OCI-LY1 (cell line): Measurements from ENCODE around the gene ZCCHC17.

Experiments used
- EZH2 ChIP-seq: fragments of 200-600 bp; sonication (generic), shearing (Covaris generic); IDR thresholded peaks from 2 replicates; pipeline ENCODE4 v1.8.0; 2017; ENCODE audit warnings: borderline replicate concordance, mixed run types, mild to moderate bottlenecking, antibody characterized with exemption, low read length, moderate library complexity, mixed read lengths
- TF ChIP-seq, protein P1 (sequence below): fragments of 200-600 bp; sonication (generic), shearing (Covaris generic); IDR thresholded peaks from 2 replicates; pipeline ENCODE4 v1.5.1; 2017; ENCODE audit warnings: mild to moderate bottlenecking, antibody characterized with exemption, low read length, moderate library complexity, mixed read lengths

DNA sequence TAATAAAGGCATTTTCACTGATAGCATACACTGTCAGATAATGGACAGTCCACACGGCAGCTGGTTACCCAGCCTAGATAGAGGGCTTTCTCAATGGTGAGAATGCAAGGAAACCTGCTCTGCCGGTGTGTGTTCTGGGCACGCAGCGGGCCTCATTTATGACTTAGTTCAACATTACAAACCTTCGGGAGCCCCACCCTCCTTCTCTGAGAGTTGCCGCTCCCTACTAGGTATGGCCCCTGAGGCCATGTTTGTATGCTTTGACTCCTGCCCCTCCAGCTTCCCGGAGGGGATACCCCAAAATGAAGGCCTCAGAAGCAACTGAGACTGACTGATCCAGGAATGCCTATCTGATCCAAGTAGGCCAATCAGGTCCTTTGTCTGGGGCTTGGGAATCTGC is 93.2 kb downstream of the ZCCHC17 start:
- TF ChIP-seq, protein P1, sequence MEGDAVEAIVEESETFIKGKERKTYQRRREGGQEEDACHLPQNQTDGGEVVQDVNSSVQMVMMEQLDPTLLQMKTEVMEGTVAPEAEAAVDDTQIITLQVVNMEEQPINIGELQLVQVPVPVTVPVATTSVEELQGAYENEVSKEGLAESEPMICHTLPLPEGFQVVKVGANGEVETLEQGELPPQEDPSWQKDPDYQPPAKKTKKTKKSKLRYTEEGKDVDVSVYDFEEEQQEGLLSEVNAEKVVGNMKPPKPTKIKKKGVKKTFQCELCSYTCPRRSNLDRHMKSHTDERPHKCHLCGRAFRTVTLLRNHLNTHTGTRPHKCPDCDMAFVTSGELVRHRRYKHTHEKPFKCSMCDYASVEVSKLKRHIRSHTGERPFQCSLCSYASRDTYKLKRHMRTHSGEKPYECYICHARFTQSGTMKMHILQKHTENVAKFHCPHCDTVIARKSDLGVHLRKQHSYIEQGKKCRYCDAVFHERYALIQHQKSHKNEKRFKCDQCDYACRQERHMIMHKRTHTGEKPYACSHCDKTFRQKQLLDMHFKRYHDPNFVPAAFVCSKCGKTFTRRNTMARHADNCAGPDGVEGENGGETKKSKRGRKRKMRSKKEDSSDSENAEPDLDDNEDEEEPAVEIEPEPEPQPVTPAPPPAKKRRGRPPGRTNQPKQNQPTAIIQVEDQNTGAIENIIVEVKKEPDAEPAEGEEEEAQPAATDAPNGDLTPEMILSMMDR: no peak
- no peak for TF ChIP-seq EZH2
